HepG2 (cell line): Measurements from ENCODE around the gene MED23. TPM values are rescaled to one million over a fixed set of nuclear protein-coding genes. Genes with fewer than 3 reads are reported as not detected.

ENCODE experiments used
- ATAC-seq: fragments of 200-7000 bp; cut with Tn5 transposase; 3 replicates; pipeline ENCODE4 v1.9.1; 2020; ENCODE audit warnings: mild to moderate bottlenecking, moderate library complexity
- BruUV-seq: library from RNA; stranded (reverse); fragments of 400-500 nt; replicated peaks from 2 replicates; lab custom pipeline; 2021; lab: Mats Ljungman, UMichigan
- CTCF ChIA-PET: fragments of 300-600 bp; formaldehyde crosslinking; extraction: SDS; loops from one replicate; lab custom pipeline; 2021; ENCODE audit warnings: low total read pairs, inconsistent platforms, low intra/inter-chr PET ratio; lab: Yijun Ruan, JAX
- POLR2A ChIA-PET: fragments of 350-600 bp; sonication (Branson Sonifier 250); formaldehyde crosslinking; loops from one replicate; lab custom pipeline; 2020; ENCODE audit warnings: antibody characterized with exemption, inconsistent platforms; lab: Yijun Ruan, JAX
- DNase-seq: peaks from one replicate; pipeline ENCODE4 v3.0.0-alpha.2; 2015; ENCODE audit warnings: low spot score
- FAIRE-seq: peaks from 3 replicates; lab custom pipeline; 2011; peaks lifted over from hg19 to GRCh38; lab: Jason Lieb, UNC
- H2AFZ ChIP-seq: one replicate; pipeline ENCODE4 v1.6.1; 2011; ENCODE audit warnings: low read length, inconsistent platforms
- H3K27ac ChIP-seq: fragments of 300-600 bp; 3 replicates; pipeline ENCODE4 v1.8.0; 2011; ENCODE audit warnings: mixed run types, mild to moderate bottlenecking, mixed read lengths, low read length, inconsistent platforms; ENCODE audit not compliant: insufficient read depth; ENCODE audit errors: extremely low read length
- H3K27me3 ChIP-seq, 2 experiments: fragments of 200-600 bp in 1 of 2; 2 replicates in 1 of 2; 3 replicates in 1 of 2; pipeline versions ENCODE4 v1.6.0 to v1.8.0; 2011; ENCODE audit warnings: low read length in 2 of 2, mild to moderate bottlenecking in 2 of 2, moderate library complexity in 2 of 2, inconsistent platforms in 1 of 2; ENCODE audit not compliant: insufficient read depth in 2 of 2, control insufficient read depth in 1 of 2
- H3K36me3 ChIP-seq, 2 experiments: fragments of 200-600 bp in 1 of 2; replicated peaks in 1 of 2; 2 replicates in 1 of 2; 3 replicates in 1 of 2; pipeline versions ENCODE4 v1.5.1 to v1.8.0; 2011; ENCODE audit warnings: low read length in 2 of 2, inconsistent platforms in 1 of 2; ENCODE audit not compliant: insufficient read depth in 2 of 2, control insufficient read depth in 1 of 2
- H3K4me1 ChIP-seq: 2 replicates; pipeline ENCODE4 v1.5.1; 2012; ENCODE audit warnings: low read length, inconsistent platforms; ENCODE audit not compliant: insufficient read depth
- H3K4me2 ChIP-seq: 2 replicates; pipeline ENCODE4 v1.6.0; 2011; ENCODE audit warnings: low read depth, low read length, inconsistent platforms
- H3K4me3 ChIP-seq, 3 experiments: fragments of 200-600 bp in 1 of 3; sonication (generic), shearing (Covaris generic) in 1 of 3; replicated peaks in 1 of 3; 2 replicates each; pipeline ENCODE4 v1.5.1; 2011 to 2016; ENCODE audit warnings: low read length in 3 of 3, inconsistent platforms in 2 of 3, low read depth in 2 of 3, mild to moderate bottlenecking in 2 of 3, control low read depth in 1 of 3, mixed read lengths in 1 of 3; ENCODE audit not compliant: insufficient read depth in 1 of 3
- H3K79me2 ChIP-seq: one replicate; pipeline ENCODE4 v1.6.1; 2011; ENCODE audit warnings: low read length, inconsistent platforms; ENCODE audit not compliant: insufficient read depth
- H3K9ac ChIP-seq: 2 replicates; pipeline ENCODE4 v1.6.0; 2011; ENCODE audit warnings: mild to moderate bottlenecking, low read depth, low read length, inconsistent platforms; ENCODE audit not compliant: insufficient read depth
- H3K9me3 ChIP-seq: 2 replicates; pipeline ENCODE4 v1.5.1; 2012; ENCODE audit warnings: mild to moderate bottlenecking, low read length
- H4K20me1 ChIP-seq: 2 replicates; pipeline ENCODE4 v1.6.0; 2011; ENCODE audit warnings: inconsistent platforms, mild to moderate bottlenecking, low read length, moderate library complexity; ENCODE audit not compliant: insufficient read depth
- FIP1L1 ChIP-seq: fragments of 200-400 bp; formaldehyde crosslinking; IDR thresholded peaks from 2 replicates; pipeline ENCODE4 v1.6.1; 2018; ENCODE audit warnings: low read depth, mild to moderate bottlenecking, low read length, moderate library complexity, borderline replicate concordance; ENCODE audit not compliant: insufficient read depth
- HNRNPH1 ChIP-seq: fragments of 200-400 bp; formaldehyde crosslinking; optimal IDR thresholded peaks from 2 replicates; pipeline ENCODE3; 2017; ENCODE audit warnings: mild to moderate bottlenecking, low read depth, low read length
- KAT7 ChIP-seq: IDR thresholded peaks from 2 replicates; pipeline ENCODE4 v1.6.1; 2018; ENCODE audit warnings: borderline replicate concordance, missing compliant biosample characterization
- MAFK ChIP-seq, 2 experiments: IDR thresholded peaks in 1 of 2; conservative IDR thresholded peaks in 1 of 2; 2 replicates each; pipeline ENCODE4 v1.6.1; 2011; ENCODE audit warnings: improper control_type of control experiment in 2 of 2, low read length in 2 of 2
- MIER2 ChIP-seq: IDR thresholded peaks from 2 replicates; pipeline ENCODE4 v1.6.1; 2016; ENCODE audit warnings: missing biosample characterization, missing genetic modification reagents
- NFE2L2 ChIP-seq: fragments of 150-350 bp; IDR thresholded peaks from 2 replicates; pipeline ENCODE4 v1.6.1; 2014; ENCODE audit warnings: low read length
- NRL ChIP-seq: sonication (generic); formaldehyde crosslinking; IDR thresholded peaks from 2 replicates; pipeline ENCODE4 v1.5.0; 2020; ENCODE audit warnings: missing genetic modification reagents, mild to moderate bottlenecking, moderate library complexity, borderline replicate concordance
- POLR2A ChIP-seq, 2 experiments: IDR thresholded peaks; 2 replicates each; pipeline ENCODE4 v1.6.1; 2011; ENCODE audit warnings: low read depth in 2 of 2, low read length in 2 of 2, mild to moderate bottlenecking in 1 of 2, moderate library complexity in 1 of 2; ENCODE audit not compliant: insufficient read depth in 1 of 2
- RELA ChIP-seq: sonication (generic); formaldehyde crosslinking; IDR thresholded peaks from 2 replicates; pipeline ENCODE4 v1.4.0; 2020; ENCODE audit warnings: missing genetic modification reagents
- RFXAP ChIP-seq: sonication (generic); formaldehyde crosslinking; IDR thresholded peaks from 2 replicates; pipeline ENCODE4 v1.4.0; 2020; ENCODE audit warnings: missing genetic modification reagents, borderline replicate concordance
- SRY ChIP-seq: sonication (generic); formaldehyde crosslinking; IDR thresholded peaks from 2 replicates; pipeline ENCODE4 v1.8.0; 2022; ENCODE audit warnings: mild to moderate bottlenecking, missing genetic modification reagents
- ZHX2 ChIP-seq, 2 experiments: sonication (generic) in 1 of 2; formaldehyde crosslinking in 1 of 2; IDR thresholded peaks; 2 replicates each; pipeline versions ENCODE4 v1.6.1 to v1.9.0; 2014 to 2022; ENCODE audit warnings: antibody characterized with exemption in 1 of 2, borderline replicate concordance in 1 of 2, inconsistent platforms in 1 of 2, low read depth in 1 of 2, missing genetic modification reagents in 1 of 2
- ZMYM3 ChIP-seq: sonication (generic); formaldehyde crosslinking; IDR thresholded peaks from 2 replicates; pipeline ENCODE4 v1.5.1; 2020; ENCODE audit warnings: mild to moderate bottlenecking, missing genetic modification reagents
- ZNF282 ChIP-seq: fragments of 450-650 bp; IDR thresholded peaks from 2 replicates; pipeline ENCODE4 v1.6.1; 2018; ENCODE audit not compliant: partially characterized antibody
- WGBS: methylation state at CpG from one replicate; pipeline ENCODE4 v1.1.6; 2017; ENCODE audit warnings: low lambda C conversion rate; 5-methylcytosine and 5-hydroxymethylcytosine counted together
- in situ Hi-C: cut with HindIII; loops from 2 replicates; pipeline ENCODE4 v1.10.0; 2017; ENCODE audit warnings: low pct_unique_long_range_greater_than_20kb; ENCODE audit not compliant: extremely low pct_ligation_motif_present
- intact Hi-C: fragments of 100-400 bp; cut with micrococcal nuclease; formaldehyde crosslinking; loops from one replicate; pipeline ENCODE4 v1.10.0; 2022; ENCODE audit not compliant: unreplicated experiment
- polyA plus RNA-seq, 8 experiments: library from polyadenylated mRNA; depleted of rRNA in 3 of 8; stranded (reverse) in 7 of 8; unstranded in 1 of 8; fragments of >200 nt; fragmentation: Illumina TruSeq in 4 of 8; extraction: Trizol in 4 of 8; gene quantifications; 2 replicates each; pipeline versions ENCODE4 v1.2.1 to v1.2.3, GENCODE V29; 2011 to 2016; ENCODE audit warnings: low read depth in 4 of 8, missing spikeins in 1 of 8, mixed read lengths in 1 of 8; ENCODE audit not compliant: insufficient read depth in 1 of 8
- total RNA-seq, 5 experiments: library from RNA; depleted of rRNA; stranded (reverse); fragments of >200 nt; fragmentation: Illumina TruSeq; extraction: Trizol; gene quantifications; 2 replicates each; pipeline ENCODE4 v1.2.3, GENCODE V29; 2016; ENCODE audit warnings: low read depth in 1 of 5

MED23 gene
- total and polyA plus RNA-seq, 2 of the 13 experiments (the other 11 are each of a cell fraction or from before 2014, with no cell fraction given), result 34.9 to 50.5 TPM

- intact Hi-C loops, result no loop called here
- ChIA-PET POLR2A (no interaction called here), CTCF (no interaction called here)
- H2AFZ ChIP-seq, result no peak overlapping the region
- peak overlapping the region; percentile 61 for H3K4me2 ChIP-seq
- ATAC-seq (no peak), FAIRE-seq (no peak), DNase-seq (no peak)
- 0 out of 2 replicates have a peak overlapping the region, but pooled peaks have one; percentile 39 for H3K9ac ChIP-seq
- no peaks in the 10 kb centered on the region for H3K79me2 ChIP-seq
- H3K27ac ChIP-seq, result peak overlapping the region; percentile 78
- peak; percentile 77; the same call in 1 of the 2 replicates for TF ChIP-seq ZMYM3 (CRISPR knock-in tag)
- 0 out of 2 replicates have a peak, but pooled peaks have one; percentile 0 for TF ChIP-seq KAT7 (CRISPR knock-in tag)
- 0 out of 2 replicates have a peak, but pooled peaks have one; percentile 15 for TF ChIP-seq RFXAP (CRISPR knock-in tag)
- TF ChIP-seq MIER2 (CRISPR knock-in tag), result no peak
- TF ChIP-seq HNRNPH1, result no peak
- TF ChIP-seq ZNF282, result no peak
- no peak for TF ChIP-seq RELA (CRISPR knock-in tag)
- TF ChIP-seq MAFK (conservative IDR thresholded peaks at IDR 0.05 in 1 of 2, IDR thresholded peaks at IDR 0.05 in 1 of 2; ENCODE audit: low read length in 2 of 2), result peak; percentile 21 to 38; a peak in 1 of 4 replicates
- H3K27me3 ChIP-seq, result no peaks in the 10 kb centered on the region
- no peaks in the 10 kb centered on the region for H4K20me1 ChIP-seq
- H3K9me3 ChIP-seq, result no peaks in the 10 kb centered on the region
- H3K36me3 ChIP-seq, result peaks cover 2% of the 10 kb centered on the region in 2 experiments; a peak in 4 of 5 replicates
- no TSS peak for BruUV-seq
- in situ Hi-C loops, result no loop called here
- peak overlapping the region in 1 of 3 experiments; percentile 9; a peak in 2 of 6 replicates for H3K4me3 ChIP-seq
- WGBS, result 72% methylated on average over 4 of the region's 4 CpGs
- peaks cover 61% of the 10 kb centered on the region for H3K4me1 ChIP-seq
Observed at GRCh38 chr6:131574686-131575085, 53.4 kb downstream of the MED23 start.

GRCh38 chr6:131574133-131574532, 53.9 kb downstream of the MED23 start:
- POLR2A ChIA-PET, result no interaction called here
- in situ Hi-C loops, result no loop called here
- TF ChIP-seq POLR2A (IDR thresholded peaks at IDR 0.05; ENCODE audit: insufficient read depth in 1 of 2, low read depth in 2 of 2, low read length in 2 of 2) (no peak), ZHX2 (IDR thresholded peaks at IDR 0.05; ENCODE audit: low read depth) (no peak), ZHX2 (CRISPR knock-in tag; IDR thresholded peaks at IDR 0.05; ENCODE audit: borderline replicate concordance) (no peak), NRL (no peak), SRY (CRISPR knock-in tag) (no peak), FIP1L1 (no peak), NFE2L2 (no peak)

More at GRCh38 chr6:131574133-131574532, 53.9 kb downstream of the MED23 start:
- Histone ChIP-seq H3K4me3 (peak overlapping the region in 2 of 3 experiments; percentile 15 to 19; a peak in 3 of 6 replicates), H3K79me2 (no peaks in the 10 kb centered on the region), H3K9ac (peak overlapping the region; percentile 39; the same call in 1 of the 2 replicates), H4K20me1 (no peaks in the 10 kb centered on the region), H2AFZ (no peak overlapping the region), H3K4me2 (peak overlapping the region; percentile 61), H3K9me3 (no peaks in the 10 kb centered on the region), H3K36me3 (peaks cover 0 to 2% of the 10 kb centered on the region in 2 experiments; a peak in 2 of 5 replicates), H3K27me3 (no peaks in the 10 kb centered on the region), H3K4me1 (peaks cover 61% of the 10 kb centered on the region), H3K27ac (peak overlapping the region; percentile 78)
- DNase-seq (peak; percentile 67), FAIRE-seq (peak; percentile 15), ATAC-seq (peak; percentile 71)
- BruUV-seq, result no TSS peak
- CTCF ChIA-PET, result no interaction called here
- intact Hi-C loops, result no loop called here
- WGBS, result 3% methylated on average over 2 of the region's 2 CpGs
